Measurements from ENCODE around the gene NOCT. TPM values are rescaled to one million over a fixed set of nuclear protein-coding genes. Genes with fewer than 3 reads are reported as not detected.
"Not testable (repeated sequence)": the region's sequence is repeated elsewhere in the genome, so short reads cannot be mapped to it uniquely, and the experiment has no call there.

Gene NOCT
- total RNA-seq, 1 donor from 2014 or later = 5.1 TPM

DNA sequence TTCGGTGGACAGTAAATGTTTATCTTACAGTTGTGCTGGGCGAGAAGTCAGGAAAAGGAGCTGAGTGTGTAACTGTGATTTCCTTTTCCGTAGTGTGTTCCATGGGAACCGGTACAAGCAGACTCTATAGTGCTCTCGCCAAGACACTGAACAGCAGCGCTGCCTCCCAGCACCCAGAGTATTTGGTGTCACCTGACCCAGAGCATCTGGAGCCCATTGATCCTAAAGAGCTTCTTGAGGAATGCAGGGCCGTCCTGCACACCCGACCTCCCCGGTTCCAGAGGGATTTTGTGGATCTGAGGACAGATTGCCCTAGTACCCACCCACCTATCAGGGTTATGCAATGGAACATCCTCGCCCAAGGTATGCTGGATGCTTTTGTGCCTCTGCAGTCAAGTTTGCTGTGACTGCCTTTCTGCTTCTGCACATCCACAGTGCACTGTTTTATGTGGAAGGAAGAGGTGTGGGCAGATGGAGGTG, 27.4 kb downstream of the NOCT start:
- DNase-seq (ENCODE audit: low spot score) (no peak), ATAC-seq (peak; percentile 70)

DNA sequence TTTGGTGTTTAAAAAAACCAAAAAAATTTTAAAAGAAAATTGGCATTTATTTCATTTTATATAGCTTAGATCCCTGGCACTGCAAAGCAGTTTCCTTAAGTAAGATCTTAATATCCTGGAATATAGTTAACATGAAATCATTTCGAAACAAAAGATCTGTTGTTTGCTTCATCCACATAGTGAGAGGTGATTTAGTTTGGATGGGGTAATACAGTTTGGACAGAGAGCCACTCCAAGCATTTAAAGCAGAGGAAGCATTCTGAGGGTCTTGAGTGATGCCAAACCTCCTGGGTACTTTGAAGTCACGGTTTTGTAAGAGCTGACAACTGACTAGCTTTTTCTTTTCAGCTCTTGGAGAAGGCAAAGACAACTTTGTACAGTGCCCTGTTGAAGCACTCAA, 28.7 kb downstream of the NOCT start:
- no peak for DNase-seq (ENCODE audit: low spot score)
- no peak for ATAC-seq

DNA sequence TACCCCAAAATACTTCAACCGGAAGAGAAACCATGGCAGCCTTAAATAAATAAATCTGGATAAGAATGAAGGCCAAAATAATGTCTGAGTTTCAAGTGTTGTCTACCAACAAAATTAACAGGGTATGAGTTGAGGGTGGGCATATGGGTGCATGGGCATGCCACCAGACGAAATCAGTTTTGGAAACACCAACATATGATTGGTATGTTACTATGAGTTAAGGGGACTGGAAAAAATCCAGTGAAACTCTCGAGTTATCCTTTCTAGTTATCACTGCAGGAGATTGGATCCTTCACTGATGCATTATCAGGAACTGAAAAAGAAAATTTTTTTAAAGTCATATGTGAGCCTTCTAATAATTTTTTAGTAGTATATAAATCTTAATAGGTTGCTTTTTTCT, 32.4 kb downstream of the NOCT start:
- ATAC-seq = no peak
- DNase-seq (ENCODE audit: low spot score) = no peak

DNA sequence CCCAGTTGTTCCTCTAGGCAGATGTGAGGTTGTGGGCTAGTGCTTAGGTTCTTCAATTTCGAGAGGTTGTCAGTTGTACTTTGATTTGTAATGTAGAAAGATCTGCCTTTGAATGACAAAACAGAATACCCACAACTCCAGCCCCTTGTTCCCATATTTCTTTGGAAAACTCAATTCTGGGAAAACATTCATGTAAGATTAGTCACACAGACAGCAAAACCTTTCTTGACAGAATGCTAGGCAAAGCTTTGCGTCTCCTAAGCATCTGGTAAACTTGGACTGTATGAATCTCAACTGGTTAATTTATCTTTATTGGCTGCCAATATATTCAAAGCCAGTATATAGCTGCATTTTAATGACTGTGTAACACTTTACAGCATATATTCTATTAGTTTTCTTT, 34.9 kb downstream of the NOCT start:
- ATAC-seq = no peak

DNA sequence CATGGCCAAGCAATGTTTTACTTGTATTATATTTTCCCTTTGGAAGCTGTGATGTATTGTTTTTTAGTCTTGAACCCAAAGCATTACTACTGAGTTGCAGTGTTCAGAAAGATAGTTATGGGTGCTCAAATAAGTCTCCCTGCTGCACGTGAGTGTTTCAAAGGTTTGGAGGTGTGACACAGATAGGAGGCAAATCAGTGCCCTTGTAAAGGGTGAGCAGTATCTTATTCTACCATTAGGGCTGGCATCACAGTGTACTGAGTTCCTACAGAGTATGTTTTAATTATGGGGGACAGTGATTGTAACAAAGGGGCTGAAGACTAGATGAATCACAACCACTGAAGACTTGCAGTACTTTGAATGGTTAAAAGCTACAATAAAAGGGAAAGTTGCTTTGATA, 38.3 kb downstream of the NOCT start:
- no peak for DNase-seq (ENCODE audit: low spot score)
- ATAC-seq = no peak

More for the DNA sequence above, 34.9 kb downstream of the NOCT start:
- DNase-seq (ENCODE audit: low spot score) = no peak

DNA sequence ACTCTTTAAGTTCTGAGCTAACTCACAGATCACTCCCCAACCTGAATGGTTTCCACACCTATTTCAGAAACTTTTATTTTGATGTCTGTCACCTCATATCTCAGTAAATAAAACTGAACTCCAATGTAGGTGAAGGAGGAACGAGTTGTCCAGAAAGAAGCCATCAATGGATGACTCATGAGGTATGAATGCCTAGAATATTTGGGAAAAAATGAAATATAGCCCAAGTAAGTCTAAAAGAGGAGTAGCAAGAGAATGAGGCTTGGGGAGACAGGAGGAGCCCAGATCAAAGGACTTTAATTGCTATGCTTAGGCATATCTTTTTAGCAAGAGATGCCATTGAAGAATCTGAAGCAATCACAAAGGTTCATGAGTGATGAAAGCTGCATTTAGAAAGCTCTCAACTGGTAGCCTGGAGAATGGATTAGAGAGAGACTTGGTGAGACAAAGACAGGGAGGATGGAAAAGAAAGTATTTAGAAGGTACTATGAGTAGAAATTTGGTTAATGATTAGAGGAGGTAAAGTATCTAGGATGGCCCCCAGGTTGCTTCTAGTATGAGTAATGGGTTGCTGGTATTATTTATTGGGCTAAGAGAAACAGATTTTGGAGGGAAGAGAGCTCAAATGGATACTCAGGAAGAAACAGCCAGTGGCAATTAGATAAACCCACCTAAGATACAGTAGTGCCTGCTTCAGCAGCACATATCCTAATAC, 39.4 kb downstream of the NOCT start:
- ATAC-seq (no peak), DNase-seq (ENCODE audit: low spot score) (no peak)

DNA sequence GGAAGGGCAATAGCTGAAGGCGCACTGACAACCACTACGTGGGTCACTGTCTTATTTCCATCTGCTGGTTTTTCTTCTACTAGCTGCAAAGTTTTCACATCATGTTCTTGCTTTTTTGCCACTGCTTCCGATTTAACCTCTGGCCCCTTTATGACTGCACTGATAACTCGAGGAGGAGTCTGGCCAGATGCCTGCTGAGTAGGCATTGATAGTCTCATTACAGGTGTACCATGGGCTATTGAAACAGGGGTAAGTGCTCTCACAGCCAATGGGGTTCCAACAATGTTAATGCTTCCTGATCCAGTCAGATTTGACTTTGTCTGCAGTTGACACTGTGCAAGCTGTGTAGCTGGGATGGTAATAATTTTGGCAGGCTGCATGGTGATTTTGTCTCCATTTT, 43.4 kb downstream of the NOCT start:
- DNase-seq (ENCODE audit: low spot score) = not testable (repeated sequence)
- ATAC-seq = peak; percentile 73

DNA sequence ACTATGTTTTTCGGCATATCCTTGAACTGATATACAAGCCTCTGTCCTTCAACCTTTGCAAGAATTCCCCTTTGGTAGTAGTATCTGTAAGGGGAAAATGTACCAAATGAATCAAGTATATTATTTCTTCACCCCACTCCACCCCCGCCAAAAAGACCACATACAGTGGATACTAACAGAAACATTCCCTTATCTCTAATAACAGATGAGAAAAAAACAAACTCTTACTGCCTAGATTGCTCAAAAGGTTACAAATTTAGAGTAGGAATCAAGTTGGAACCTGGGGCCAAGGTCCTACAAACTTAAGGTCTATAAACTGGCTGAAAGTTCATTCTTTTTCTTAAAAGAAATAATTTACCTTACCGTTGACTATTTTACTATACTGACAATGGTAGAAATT, 45.0 kb downstream of the NOCT start:
- DNase-seq (ENCODE audit: low spot score) = no peak
- ATAC-seq = no peak

DNA sequence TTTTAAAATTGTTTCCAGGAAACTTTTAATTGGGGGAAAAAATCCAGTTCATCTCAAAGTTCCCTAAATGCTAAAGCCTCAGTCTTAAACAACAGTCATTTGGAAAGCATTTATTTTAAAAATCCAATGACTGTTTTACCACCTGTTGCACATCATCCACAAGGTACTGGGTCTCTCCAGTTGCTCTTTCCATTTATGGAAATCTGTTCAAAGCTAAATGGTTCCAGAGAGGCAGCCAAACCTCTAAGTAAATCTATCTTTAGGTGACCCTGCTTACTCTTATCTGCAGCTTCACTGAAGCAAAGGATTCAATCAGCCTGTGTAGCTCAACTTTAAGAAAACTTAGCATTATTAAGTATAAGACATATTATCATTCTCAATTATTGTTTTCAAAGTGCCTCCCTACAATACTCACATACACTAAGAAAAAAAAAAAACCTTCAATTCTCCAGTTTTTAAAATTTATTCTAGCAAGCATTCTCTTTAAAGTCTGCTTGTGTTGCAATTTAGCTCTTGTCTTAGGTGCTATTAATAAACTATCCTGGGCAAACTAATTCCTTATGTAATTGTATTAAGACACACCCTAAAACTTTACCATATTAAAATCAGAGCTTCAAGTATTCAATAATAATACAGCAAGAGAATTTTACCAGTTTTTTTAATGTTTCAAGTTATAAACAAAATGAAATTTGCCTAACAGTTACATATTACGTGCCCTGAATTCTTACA, 60.6 kb downstream of the NOCT start:
- ATAC-seq = peak; percentile 41
- DNase-seq (ENCODE audit: low spot score) = no peak

DNA sequence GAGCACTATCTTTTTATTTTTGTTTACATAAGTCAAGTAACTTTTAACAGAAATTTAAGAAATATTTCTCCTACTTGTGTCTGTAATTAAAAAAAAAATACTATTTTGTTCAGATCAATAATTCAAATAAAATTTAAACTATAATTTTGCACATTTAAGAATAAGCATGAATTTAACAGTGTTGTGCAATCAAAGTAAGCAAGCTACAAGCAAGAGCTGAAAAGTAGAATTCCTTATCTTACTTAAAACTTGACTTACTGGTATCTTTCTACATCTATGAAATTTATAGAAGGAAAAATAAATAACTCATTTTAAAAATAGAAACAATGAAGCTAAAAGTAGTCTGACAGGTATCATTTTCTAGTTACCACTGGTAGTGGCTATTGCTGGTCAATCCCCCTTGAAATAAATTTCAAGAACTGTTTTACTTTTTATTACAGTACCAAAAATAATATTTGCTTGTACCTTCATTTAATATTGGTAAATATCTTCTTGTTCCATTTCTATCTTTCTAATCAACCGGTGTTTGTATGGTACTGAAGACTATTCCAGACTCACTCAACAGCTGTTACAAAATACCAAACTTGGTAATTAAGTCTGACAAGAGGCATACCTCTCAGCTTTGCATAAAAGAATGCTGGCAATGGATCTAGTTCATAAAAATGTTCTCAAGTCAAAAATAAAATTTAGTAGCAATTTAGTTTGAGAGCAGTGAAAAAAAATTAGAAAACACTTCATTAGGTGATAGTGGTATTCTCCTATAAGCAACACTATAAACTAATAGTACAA, 62.2 kb downstream of the NOCT start:
- DNase-seq (ENCODE audit: low spot score) = no peak
- no peak for ATAC-seq

DNA sequence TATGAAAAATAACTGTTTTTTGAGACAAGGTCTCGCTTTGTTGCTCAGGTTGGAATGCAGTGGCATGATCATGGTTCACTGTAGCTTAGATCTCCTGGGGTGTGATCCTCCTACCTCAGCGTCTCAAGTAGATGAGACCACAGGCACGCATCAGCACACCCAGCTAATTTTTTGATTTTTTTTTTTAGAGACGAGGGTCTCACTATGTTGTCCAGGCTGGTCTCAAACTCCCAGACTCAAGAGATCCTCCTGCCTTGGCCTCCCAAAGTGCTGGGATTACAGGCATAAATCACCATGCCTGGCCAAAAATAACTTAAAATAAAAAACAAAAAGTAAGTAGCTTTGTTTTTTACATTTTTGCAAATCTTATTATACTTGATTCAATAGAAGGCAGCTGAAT, 63.3 kb downstream of the NOCT start:
- ATAC-seq = no peak
- DNase-seq (ENCODE audit: low spot score) = no peak

DNA sequence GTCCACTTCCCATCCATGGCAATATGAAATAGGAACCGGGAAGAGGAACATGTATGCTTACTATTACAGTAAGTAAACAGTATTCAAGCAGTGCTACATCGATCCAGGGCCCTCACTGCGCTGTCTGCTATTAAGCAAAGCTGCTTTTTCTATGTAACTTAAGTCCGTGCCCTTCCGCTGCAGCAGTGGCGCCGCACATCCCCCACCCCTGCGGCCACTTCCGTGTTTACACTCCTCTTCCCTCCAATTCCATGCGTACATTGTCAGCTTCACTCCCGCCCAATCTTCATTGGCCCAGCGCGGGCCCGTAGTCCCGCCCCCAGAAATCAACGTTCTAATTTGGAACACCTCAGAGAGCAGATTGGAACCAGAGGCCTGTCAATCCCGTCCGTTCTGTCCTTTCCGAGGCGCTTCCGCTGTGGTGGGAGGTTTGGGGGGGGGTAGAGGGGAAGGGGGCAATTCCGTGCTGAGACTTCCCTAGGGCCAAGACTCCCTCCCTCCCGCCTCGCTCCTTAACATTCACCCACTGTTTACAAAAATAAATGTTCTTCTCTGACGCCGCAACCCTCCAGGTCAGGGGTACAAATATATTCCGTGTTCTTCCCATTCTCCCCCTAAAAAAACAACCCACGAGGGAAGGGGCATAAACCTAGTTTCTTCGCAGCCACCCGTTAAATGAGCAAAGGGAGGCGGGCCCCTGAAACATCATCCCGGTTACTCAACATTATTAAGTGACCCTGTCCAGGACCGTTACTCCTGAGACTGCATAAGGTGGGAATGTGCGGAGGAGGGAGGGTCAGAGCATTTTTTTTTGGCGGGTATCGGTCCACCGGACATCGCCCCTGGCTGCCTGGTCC, 67.4 kb downstream of the NOCT start:
- ATAC-seq = peak; percentile 82
- peak; percentile 98 for DNase-seq (ENCODE audit: low spot score)

DNA sequence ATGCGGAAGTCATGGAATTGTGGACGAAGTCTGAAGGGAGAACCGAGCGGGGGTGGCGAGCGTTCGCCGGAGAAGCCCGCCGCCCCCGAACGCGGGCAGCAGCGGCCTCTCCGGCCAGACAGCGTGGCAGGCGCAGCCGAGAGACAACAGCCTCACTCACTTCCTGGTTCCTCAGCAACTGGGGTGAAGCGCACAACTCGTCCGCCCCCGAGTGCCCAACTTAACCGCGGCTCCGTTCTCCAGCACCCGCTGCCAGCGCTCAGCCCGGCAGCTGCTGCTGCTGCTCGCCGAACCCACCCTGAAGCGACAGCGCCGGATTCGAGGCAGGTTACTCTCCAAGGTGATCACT, 68.0 kb downstream of the NOCT start:
- DNase-seq (ENCODE audit: low spot score) (peak; percentile 66), ATAC-seq (peak; percentile 53)

DNA sequence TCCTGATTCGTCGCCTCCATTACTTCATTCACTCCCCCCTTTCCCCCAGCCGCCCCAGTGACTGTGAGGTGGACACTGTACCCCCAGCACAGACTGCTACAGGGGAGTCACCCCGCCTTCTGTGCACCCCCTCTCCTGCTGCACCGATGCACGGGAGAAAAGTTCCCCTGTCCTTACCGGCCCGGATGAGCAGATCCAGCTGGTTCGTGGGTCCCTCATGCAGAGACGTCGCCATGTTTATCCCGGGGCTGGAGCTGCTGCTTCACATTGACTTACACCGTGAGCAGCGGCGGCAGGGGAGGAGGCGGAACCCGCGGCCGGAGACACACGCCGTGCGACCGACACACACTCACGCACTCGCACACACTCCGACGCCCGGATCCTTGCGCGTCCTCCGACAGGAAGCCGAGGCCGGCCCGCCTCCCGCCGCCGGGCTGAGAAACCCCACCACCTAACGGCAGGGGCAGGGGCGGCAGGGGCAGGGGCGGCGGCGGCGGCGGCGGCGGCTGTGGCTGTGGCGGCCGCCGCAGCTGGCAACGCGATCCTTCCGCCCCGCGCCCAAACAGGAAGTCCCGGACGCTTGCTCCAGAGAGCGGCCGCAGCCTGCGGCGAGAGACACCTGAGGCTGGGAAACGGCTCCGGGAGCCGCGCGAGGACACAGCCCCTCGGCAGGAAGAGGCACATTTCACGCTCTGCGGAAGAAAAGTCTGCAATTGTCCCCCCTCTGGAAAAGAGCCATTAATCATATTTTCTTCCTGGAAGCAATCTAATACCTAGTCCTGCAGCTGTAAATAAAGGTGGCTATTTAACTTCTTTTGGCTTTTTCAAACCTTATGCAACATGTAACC, 68.6 kb downstream of the NOCT start:
- ATAC-seq (peak; percentile 78), DNase-seq (ENCODE audit: low spot score) (peak; percentile 93)

DNA sequence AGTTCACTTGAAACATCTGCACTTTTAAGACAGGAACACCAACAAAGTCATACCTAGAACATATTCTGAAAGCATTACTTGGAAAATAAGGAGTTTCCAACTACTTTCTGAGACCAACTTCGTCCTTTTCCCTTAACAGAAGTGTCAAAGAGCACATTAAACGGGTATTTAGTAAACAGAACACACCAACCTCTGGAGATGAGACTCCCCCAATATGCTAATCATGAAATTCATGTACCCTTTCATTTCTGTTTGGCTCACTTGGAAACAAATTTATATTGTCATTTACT, 69.2 kb downstream of the NOCT start:
- ATAC-seq = no peak
- no peak for DNase-seq (ENCODE audit: low spot score)

DNA sequence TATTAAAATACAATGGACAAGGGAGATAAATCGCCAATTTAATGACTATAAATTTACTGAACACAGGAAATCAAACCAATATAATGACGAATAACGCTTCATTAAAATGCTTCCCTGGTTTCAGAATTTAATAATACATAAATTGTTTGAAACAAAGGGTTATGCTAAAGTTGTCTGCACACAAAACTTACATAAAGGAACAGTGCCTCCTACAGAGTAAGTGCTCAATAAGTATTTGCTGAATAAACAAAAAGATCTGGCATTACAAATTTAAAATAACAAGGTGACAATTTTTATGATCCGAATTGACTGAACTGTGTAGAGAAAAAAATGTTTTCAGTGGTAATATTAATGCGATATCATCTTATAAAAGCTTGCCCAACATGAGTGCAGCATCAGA, 69.6 kb downstream of the NOCT start:
- ATAC-seq = no peak
- DNase-seq (ENCODE audit: low spot score) = no peak

DNA sequence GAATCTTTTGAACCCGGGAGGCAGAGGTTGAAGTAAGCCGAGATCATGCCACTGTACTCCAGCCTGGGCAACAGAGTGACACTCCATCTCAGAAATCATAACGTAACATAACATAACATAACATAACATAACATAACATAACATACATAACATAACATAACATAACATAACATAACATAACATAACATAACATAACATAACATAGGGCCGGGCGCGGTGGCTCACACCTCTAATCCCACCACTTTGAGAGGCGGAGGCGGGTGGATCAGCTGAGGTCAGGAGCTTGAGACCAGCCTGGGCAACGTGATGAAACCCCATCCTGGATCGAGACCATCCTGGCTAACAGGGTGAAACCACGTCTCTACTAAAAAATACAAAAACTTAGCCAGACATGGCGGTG, 76.7 kb downstream of the NOCT start:
- ATAC-seq = no peak
- DNase-seq (ENCODE audit: low spot score) = no peak
